Right lobe of liver (tissue), 4 donors: ENCODE measurements around the gene SVIL.

ENCODE experiments used
- CTCF ChIP-seq, 4 donors: fragments of 200-600 bp in 3 of 4; fragments of 450-650 bp in 1 of 4; IDR thresholded peaks; one replicate each; pipeline versions ENCODE4 v1.5.1 to v1.8.0; 2016 to 2022; ENCODE audit warnings: antibody characterized with exemption in 4 of 4, mild to moderate bottlenecking in 2 of 4
- POLR2A ChIP-seq: fragments of 450-650 bp; IDR thresholded peaks from one replicate; pipeline ENCODE4 v1.6.1; 2017; ENCODE audit warnings: antibody characterized with exemption, mild to moderate bottlenecking
- donor health status: DM: no; HTN: no; CAD: no.
- donor health status: DM: no; HTN: no; CAD: no.
- donor health status: DM: no; HTN: yes; CAD: no.

- TF ChIP-seq CTCF (IDR thresholded peaks at IDR 0.05) (no peak), POLR2A (no peak)
These were observed 141.1 kb downstream of the SVIL start for GRCh38 chr10:29493697-29494096.
